LNCAP (cell line): Measurements from ENCODE around the gene UBE2Q2.

Experiments
- TF ChIP-seq, protein P1 (sequence below): fragments of 450-650 bp; IDR thresholded peaks from 2 replicates; pipeline ENCODE4 v1.5.1; 2017; ENCODE audit warnings: mild to moderate bottlenecking

Gene UBE2Q2

DNA sequence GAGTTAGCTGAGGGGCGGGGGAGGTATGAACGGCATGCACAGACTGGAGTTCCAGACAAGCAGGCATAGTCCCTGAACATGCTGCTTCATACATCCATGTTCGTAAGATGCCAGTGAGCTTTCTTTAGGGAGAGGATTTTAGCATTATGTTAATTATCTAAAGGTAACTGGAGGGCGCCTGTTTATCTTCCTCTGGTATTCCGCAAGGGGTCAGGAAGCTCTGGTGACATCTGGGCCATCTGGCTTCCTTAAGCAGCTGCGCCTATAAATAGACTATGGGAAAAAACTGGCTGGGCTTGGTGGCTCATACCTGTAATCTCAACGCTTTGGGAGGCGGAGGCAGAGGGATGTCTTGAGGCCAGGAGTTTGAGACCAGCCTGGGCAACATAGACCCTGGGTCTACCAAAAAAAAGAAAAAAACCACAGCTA is 58.9 kb downstream of the UBE2Q2 start:
- TF ChIP-seq, protein P1, sequence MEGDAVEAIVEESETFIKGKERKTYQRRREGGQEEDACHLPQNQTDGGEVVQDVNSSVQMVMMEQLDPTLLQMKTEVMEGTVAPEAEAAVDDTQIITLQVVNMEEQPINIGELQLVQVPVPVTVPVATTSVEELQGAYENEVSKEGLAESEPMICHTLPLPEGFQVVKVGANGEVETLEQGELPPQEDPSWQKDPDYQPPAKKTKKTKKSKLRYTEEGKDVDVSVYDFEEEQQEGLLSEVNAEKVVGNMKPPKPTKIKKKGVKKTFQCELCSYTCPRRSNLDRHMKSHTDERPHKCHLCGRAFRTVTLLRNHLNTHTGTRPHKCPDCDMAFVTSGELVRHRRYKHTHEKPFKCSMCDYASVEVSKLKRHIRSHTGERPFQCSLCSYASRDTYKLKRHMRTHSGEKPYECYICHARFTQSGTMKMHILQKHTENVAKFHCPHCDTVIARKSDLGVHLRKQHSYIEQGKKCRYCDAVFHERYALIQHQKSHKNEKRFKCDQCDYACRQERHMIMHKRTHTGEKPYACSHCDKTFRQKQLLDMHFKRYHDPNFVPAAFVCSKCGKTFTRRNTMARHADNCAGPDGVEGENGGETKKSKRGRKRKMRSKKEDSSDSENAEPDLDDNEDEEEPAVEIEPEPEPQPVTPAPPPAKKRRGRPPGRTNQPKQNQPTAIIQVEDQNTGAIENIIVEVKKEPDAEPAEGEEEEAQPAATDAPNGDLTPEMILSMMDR = no peak

DNA sequence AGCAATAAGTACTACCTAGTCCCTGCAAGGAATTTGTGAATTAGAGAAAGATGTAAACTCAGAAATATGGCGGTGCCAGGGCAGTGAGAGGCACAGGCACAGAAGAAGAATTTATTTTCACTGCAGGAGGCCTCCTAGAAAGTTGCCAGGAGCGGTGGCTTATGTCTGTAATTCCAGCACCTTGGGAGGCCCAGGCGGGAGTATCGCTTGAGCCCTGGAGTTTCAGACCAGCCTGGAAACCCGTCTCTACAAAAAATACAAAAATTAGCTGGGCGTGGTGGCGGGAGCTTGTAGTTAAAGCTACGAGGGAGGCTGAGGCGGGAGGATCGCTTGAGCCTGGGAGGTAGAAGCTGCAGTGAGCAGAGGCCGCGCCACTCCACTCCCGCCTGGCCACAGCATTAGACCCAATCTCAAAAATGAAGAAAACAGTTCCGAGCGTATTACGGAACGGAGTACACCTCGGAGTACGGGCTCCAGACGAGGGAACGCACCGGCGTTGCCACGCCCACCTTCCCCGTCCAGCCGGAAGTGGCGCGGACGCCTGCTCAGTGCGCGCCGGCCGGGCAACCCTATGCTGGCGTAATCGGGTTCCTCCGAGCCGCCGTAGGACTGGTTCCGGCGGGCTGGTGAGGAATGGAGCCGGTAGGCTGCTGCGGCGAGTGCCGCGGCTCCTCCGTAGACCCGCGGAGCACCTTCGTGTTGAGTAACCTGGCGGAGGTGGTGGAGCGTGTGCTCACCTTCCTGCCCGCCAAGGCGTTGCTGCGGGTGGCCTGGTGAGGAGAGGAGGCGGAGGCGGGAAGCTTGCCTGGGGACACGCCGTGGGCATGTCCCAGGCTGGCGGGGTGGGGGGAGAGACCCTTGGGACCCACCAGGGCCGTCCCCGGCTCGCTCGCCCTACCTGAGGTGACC is 60.3 kb downstream of the UBE2Q2 start, which contains the start of gene FBXO22:
Gene FBXO22 (plus strand): TSS at position 548 of the 909 bp plus-strand sequence. CDS start 86 bp downstream, at position 634.
- TF ChIP-seq, protein P1 = no peak

DNA sequence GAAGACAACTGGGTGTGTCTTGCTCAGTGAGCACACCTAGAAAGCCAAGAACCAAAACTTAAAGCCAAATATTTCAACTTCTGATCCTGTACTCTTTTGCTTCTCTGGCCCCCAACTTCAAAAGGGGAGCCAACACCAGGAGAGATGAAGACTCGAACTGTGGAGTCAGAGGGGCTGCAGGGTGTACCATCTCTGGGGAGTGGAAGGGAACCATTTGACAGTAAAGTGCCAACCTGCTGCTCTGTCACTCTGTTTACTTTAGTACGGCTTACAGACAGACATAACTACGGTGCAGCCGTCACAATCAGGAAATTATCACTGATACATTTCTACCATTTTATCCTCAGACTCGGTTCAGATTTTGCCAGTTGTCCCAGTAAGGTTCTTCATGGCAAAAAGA is 62.0 kb downstream of the UBE2Q2 start:
- TF ChIP-seq, protein P1 = no peak

DNA sequence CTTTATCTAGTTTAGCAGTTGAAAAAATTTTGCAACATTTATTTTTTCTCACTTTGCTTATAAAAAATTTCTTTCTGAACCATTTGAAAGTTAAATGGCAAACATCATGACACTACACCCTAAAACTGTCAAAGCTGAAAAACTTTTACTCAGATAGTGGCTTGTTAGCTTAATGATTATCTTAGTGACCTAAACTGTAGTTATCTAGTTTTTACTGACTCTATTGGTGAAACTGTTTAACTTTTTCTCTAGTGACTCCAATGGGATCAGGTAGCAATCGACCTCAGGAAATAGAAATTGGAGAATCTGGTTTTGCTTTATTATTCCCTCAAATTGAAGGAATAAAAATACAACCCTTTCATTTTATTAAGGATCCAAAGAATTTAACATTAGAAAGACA is 73.7 kb downstream of the UBE2Q2 start:
- TF ChIP-seq, protein P1 = no peak

DNA sequence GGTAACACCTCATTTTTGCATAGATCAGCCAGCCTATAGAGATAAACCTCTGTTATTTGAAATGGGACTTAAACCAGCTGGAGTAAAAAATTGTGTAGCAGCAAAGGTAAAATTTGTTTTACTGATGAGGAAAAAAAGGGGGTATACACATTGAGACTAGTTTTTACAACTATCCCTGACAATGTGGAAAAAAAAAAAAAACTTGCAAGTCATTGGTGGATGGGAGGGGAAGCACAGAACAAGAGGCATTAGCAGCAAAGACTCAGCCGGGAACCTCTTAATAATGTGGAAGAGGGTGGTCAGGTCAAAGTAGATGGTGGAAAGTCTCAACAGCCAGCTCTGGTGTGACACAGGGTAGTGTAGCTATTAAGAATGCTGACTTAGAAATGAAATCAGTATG is 74.9 kb downstream of the UBE2Q2 start:
- TF ChIP-seq, protein P1 = no peak

DNA sequence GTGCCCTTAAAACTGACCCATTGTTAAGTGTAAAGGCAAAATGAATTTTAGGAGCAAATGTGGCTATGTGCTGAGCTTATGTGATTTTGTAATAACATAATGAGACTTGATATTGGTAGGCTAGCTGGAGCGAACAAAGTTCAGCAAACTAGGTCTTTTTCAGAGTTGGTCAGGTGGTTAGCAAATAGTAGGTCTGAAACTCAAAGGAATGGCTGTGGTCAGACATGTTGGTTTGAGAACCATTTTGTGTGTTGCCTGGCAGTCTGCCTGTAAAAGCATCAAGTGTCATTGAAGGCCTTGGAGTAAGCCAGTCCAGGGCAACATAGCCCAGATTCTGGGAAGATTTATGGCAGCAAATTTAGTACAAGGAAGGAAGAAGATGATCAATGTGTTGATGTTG is 76.8 kb downstream of the UBE2Q2 start:
- TF ChIP-seq, protein P1 = no peak

DNA sequence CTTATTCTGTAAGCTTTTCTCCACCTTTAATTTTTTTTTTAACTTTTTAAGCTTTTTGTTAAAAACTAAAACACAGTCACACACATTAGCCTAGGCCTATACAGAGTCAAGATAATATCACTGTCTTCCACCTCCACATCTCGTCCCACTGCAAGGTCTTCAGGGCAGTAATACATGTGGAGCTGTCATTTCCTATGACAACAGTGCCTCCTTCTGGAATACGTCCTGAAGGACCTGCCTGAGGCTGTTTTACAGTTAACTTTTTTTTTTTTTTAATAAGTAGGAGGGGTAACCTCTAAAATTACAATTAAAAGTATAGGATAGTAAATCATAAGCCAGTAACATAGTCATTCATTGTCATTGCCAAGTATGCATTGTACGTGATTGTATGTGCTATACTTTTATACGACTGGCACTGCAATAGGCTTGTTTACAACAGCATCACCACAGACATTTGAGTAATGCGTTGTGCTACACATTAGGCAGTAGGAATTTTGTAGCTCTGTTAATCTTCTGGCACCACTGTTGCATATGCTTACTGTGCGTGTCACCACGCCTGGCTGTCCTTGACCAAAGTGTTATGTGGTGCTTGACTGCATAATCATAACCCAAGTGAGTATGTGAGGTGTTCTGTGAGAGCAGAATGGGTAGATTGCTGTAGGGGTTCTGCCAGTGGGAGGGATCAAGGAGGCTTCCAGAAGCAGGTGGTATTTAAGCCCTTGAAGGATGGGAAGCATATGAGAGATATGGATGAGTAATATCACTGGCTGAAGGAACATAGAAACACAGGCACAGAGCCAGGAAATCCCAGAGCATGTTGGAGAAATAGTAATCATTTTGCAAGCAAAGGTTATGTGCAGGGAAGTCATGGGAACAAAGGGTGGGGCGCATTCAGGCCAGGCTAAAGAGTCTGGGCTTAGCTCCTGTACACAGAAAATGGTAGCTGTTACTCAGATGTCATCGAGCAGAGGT is 78.8 kb downstream of the UBE2Q2 start:
- TF ChIP-seq, protein P1 = peak; percentile 74
